Neural progenitor cell (in vitro differentiated cells): ENCODE data around the gene KIRREL3.

ENCODE experiments used
- EZH2 ChIP-seq: fragments of 200-600 bp; sonication (generic); IDR thresholded peaks from 2 replicates; pipeline ENCODE4 v1.6.1; 2017; ENCODE audit warnings: antibody characterized with exemption, mild to moderate bottlenecking, moderate library complexity
- EZH2phosphoT487 ChIP-seq: fragments of 200-600 bp; sonication (generic); IDR thresholded peaks from 2 replicates; pipeline ENCODE4 v1.6.1; 2017; ENCODE audit warnings: antibody characterized with exemption
- TF ChIP-seq, protein P1 (sequence below): fragments of 200-600 bp; sonication (generic); IDR thresholded peaks from 2 replicates; pipeline ENCODE4 v1.5.1; 2017; ENCODE audit warnings: antibody characterized with exemption, mild to moderate bottlenecking

DNA sequence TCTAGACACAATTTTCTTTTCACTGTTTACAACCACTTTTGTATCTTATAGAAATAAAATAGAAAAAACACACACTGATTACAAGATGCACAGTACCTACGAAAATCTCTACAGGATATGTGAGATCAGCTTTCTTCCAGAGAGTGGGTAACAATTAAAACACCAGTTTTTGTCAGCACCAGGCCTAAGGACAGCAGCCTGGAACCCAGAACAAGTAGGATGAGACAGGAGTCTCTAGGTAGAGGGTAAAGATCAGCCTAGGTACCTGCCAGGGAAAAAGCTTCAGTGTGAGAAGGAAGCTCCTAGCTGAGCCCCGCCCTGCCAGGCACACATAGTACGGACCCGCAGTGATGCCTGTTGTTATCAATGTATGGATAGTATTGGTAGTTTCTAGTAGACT, 61.9 kb downstream of the KIRREL3 start:
- TF ChIP-seq, protein P1, sequence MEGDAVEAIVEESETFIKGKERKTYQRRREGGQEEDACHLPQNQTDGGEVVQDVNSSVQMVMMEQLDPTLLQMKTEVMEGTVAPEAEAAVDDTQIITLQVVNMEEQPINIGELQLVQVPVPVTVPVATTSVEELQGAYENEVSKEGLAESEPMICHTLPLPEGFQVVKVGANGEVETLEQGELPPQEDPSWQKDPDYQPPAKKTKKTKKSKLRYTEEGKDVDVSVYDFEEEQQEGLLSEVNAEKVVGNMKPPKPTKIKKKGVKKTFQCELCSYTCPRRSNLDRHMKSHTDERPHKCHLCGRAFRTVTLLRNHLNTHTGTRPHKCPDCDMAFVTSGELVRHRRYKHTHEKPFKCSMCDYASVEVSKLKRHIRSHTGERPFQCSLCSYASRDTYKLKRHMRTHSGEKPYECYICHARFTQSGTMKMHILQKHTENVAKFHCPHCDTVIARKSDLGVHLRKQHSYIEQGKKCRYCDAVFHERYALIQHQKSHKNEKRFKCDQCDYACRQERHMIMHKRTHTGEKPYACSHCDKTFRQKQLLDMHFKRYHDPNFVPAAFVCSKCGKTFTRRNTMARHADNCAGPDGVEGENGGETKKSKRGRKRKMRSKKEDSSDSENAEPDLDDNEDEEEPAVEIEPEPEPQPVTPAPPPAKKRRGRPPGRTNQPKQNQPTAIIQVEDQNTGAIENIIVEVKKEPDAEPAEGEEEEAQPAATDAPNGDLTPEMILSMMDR: no peak
- no peak for TF ChIP-seq EZH2phosphoT487
- TF ChIP-seq EZH2: no peak
